ENCODE results near the gene LPAR1.

DNA sequence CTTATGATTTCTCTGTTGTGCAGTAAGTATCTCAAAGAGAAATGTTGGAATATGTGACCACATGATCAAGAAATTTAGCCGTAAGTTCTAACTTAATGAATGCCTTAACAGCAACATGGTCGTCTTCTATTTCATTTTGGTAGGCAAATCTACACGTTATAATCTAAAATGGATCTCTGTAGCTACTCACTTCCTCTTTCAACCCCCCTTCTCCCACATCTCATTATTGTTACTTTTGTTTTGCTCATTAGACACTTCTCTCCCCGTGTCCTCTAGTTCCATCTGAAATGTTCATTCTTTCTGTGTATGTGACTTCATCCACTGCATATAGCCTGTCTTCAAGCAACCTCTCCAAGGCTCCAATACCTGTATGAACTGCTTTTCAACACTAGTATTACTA lies 27.1 kb upstream of the LPAR1 start:
- no peak for TF ChIP-seq POLR2A (IDR thresholded peaks at IDR 0.05; ENCODE audit: low read depth, low read length)
- no peak for TF ChIP-seq POLR2AphosphoS5 (IDR thresholded peaks at IDR 0.05; ENCODE audit: low read depth, low read length)
- no peak for TF ChIP-seq TAF1 (IDR thresholded peaks at IDR 0.05; ENCODE audit: borderline replicate concordance, low read depth, low read length)
